ENCODE measurements around the gene TMEM231.

DNA sequence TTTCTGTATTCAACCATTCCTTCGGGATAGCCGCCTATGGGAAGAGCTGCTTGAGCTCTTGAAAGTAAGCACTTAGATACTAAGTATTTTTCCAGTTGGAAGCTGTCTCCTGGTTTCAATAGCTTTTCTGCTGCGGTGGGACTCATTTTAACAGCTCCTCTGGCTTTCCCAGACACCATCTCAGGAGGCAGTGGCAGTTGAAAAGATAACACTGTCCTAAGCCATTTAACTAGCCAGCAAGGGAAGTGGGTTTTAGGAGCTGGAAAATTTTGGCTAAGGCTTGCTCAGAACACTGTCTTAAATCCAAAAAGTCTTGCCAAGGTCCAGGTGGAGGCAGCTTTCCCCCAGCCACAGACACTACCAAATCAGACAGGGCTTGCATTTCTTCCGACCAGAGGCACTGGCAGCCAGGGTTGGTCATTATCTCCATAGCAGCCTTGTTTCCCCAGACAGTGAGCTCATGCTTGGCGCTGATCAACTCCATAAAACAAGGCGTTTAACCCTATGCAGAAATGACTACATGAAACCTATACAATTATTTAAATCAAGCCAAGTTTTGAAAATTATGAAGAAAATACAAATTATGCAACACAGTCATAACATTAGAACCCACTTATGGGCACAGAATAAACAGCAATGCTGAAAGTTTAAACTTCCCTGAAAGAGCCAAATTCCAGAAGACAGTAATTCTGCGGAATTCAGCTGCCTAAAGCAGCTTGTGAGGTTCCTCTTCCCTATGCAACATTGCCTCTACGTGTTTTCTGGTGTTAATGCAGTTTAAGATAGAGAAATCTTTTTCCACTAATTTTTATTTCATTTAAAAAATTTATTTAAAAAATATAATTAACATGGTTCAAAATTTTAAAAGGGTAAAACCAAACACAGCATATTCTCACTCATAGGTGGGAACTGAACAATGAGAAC lies 35.1 kb upstream of the TMEM231 start:
- TF ChIP-seq, protein P1, sequence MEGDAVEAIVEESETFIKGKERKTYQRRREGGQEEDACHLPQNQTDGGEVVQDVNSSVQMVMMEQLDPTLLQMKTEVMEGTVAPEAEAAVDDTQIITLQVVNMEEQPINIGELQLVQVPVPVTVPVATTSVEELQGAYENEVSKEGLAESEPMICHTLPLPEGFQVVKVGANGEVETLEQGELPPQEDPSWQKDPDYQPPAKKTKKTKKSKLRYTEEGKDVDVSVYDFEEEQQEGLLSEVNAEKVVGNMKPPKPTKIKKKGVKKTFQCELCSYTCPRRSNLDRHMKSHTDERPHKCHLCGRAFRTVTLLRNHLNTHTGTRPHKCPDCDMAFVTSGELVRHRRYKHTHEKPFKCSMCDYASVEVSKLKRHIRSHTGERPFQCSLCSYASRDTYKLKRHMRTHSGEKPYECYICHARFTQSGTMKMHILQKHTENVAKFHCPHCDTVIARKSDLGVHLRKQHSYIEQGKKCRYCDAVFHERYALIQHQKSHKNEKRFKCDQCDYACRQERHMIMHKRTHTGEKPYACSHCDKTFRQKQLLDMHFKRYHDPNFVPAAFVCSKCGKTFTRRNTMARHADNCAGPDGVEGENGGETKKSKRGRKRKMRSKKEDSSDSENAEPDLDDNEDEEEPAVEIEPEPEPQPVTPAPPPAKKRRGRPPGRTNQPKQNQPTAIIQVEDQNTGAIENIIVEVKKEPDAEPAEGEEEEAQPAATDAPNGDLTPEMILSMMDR (IDR thresholded peaks at IDR 0.05 in 4 of 5, conservative IDR thresholded peaks at IDR 0.05 in 1 of 5), result peak in 1 of 5 experiments; percentile 4
- TF ChIP-seq POLR2A (IDR thresholded peaks at IDR 0.05), result no peak
